Trophoblast cell (in vitro differentiated cells and primary cell): ENCODE results near the gene ATXN1.

ENCODE experiments used
- DNase-seq, 2 donors: peaks; one replicate each; pipeline ENCODE4 v3.0.0-alpha.2; 2016
- H2AFZ ChIP-seq: 2 replicates; pipeline ENCODE4 v1.6.1; 2013; ENCODE audit warnings: low read length, moderate library complexity, mild to moderate bottlenecking; ENCODE audit not compliant: insufficient read depth, poor library complexity
- H2AK5ac ChIP-seq: 2 replicates; pipeline ENCODE4 v1.6.1; 2013; ENCODE audit warnings: mild to moderate bottlenecking, low read length
- H2BK120ac ChIP-seq: 2 replicates; pipeline ENCODE4 v1.6.1; 2013; ENCODE audit warnings: low read length, mild to moderate bottlenecking, moderate library complexity; ENCODE audit not compliant: insufficient read depth, poor library complexity
- H2BK12ac ChIP-seq: 2 replicates; pipeline ENCODE4 v1.6.1; 2013; ENCODE audit warnings: mild to moderate bottlenecking, low read length, moderate library complexity
- H2BK5ac ChIP-seq: 2 replicates; pipeline ENCODE4 v1.6.1; 2013; ENCODE audit warnings: low read length, low read depth, moderate library complexity, mild to moderate bottlenecking; ENCODE audit not compliant: poor library complexity
- H3K14ac ChIP-seq: 2 replicates; pipeline ENCODE4 v1.6.1; 2013; ENCODE audit warnings: mild to moderate bottlenecking, low read length
- H3K18ac ChIP-seq: 2 replicates; pipeline ENCODE4 v1.6.1; 2013; ENCODE audit warnings: mild to moderate bottlenecking, low read length
- H3K23ac ChIP-seq: 2 replicates; pipeline ENCODE4 v1.6.1; 2013; ENCODE audit warnings: low read length
- H3K27ac ChIP-seq: 2 replicates; pipeline ENCODE4 v1.5.1; 2013; ENCODE audit warnings: low read depth, mild to moderate bottlenecking, inconsistent platforms, low read length, moderate library complexity
- H3K27me3 ChIP-seq: 2 replicates; pipeline ENCODE4 v1.6.1; 2013; ENCODE audit warnings: inconsistent platforms, mild to moderate bottlenecking, low read length, moderate library complexity; ENCODE audit not compliant: insufficient read depth
- H3K36me3 ChIP-seq, 2 experiments: 1 replicate in 1 of 2; 2 replicates in 1 of 2; pipeline ENCODE4 v1.6.1; 2013; ENCODE audit warnings: low read length in 2 of 2, mild to moderate bottlenecking in 2 of 2, moderate library complexity in 1 of 2; ENCODE audit not compliant: insufficient read depth in 2 of 2, control insufficient read depth in 1 of 2
- H3K4ac ChIP-seq: 2 replicates; pipeline ENCODE4 v1.6.1; 2013; ENCODE audit warnings: low read depth, mild to moderate bottlenecking, low read length, moderate library complexity
- H3K4me1 ChIP-seq, 2 experiments: 1 replicate in 1 of 2; 2 replicates in 1 of 2; pipeline ENCODE4 v1.6.1; 2013; ENCODE audit warnings: low read length in 2 of 2, mild to moderate bottlenecking in 2 of 2, moderate library complexity in 1 of 2; ENCODE audit not compliant: insufficient read depth in 2 of 2, control insufficient read depth in 1 of 2
- H3K4me2 ChIP-seq: 2 replicates; pipeline ENCODE4 v1.6.1; 2013; ENCODE audit warnings: inconsistent platforms, mild to moderate bottlenecking, low read length, moderate library complexity
- H3K4me3 ChIP-seq: 2 replicates; pipeline ENCODE4 v1.5.1; 2013; ENCODE audit warnings: mild to moderate bottlenecking, low read depth, low read length, inconsistent platforms
- H3K79me1 ChIP-seq: one replicate; pipeline ENCODE4 v1.6.1; 2013; ENCODE audit warnings: low read length
- H3K79me2 ChIP-seq: 2 replicates; pipeline ENCODE4 v1.6.1; 2013; ENCODE audit warnings: low read length, mild to moderate bottlenecking; ENCODE audit not compliant: control insufficient read depth, insufficient read depth, poor library complexity
- H3K9ac ChIP-seq: 2 replicates; pipeline ENCODE4 v1.6.1; 2013; ENCODE audit warnings: mild to moderate bottlenecking, low read length
- H3K9me3 ChIP-seq: 2 replicates; pipeline ENCODE4 v1.6.1; 2013; ENCODE audit warnings: low read depth, mild to moderate bottlenecking, control low read depth, inconsistent platforms, low read length; ENCODE audit not compliant: insufficient read depth
- H4K12ac ChIP-seq: 2 replicates; pipeline ENCODE4 v1.6.1; 2013; ENCODE audit warnings: low read depth, mild to moderate bottlenecking, low read length, moderate library complexity
- H4K8ac ChIP-seq: 2 replicates; pipeline ENCODE4 v1.6.1; 2013; ENCODE audit warnings: low read depth, mild to moderate bottlenecking, low read length, moderate library complexity
- H4K91ac ChIP-seq: one replicate; pipeline ENCODE4 v1.6.1; 2013; ENCODE audit warnings: low read depth, mild to moderate bottlenecking, low read length, moderate library complexity
- WGBS: extraction: QIAGEN DNeasy Blood & Tissue Kit; methylation state at CpG from one replicate; pipeline ENCODE4 v1.1.7; 2013; ENCODE audit warnings: missing lambda C conversion rate; ENCODE audit not compliant: insufficient read length, insufficient coverage; ENCODE audit errors: extremely low coverage; 5-methylcytosine and 5-hydroxymethylcytosine counted together

Gene ATXN1

DNA sequence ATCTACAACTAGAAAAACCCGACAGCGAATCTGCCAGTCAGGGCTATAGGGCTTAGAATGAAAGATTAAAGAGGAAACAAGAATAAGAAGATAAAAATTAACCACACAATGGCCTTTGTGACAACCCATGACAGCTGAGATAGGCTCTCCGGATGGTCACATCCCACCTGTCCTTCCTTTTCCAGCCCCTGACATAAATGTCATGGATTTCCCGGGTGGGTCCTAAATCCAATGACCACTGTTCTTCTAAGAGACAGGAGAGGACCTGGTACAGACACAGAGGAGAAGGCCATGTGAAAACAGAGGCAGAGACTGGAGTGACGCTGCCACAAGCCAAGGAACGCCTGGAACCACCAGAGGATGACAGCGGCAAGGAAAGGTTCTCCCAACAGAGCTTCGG, 41.8 kb downstream of the ATXN1 start:
- Histone ChIP-seq H4K91ac (no peak overlapping the region), H3K79me1 (no peaks in the 10 kb centered on the region), H2BK120ac (no peak overlapping the region), H3K4me1 (peaks cover 3% of the 10 kb centered on the region in 2 experiments), H2BK5ac (no peak overlapping the region), H3K4me2 (no peak overlapping the region), H3K18ac (no peak overlapping the region), H3K9me3 (no peaks in the 10 kb centered on the region), H3K27ac (no peak overlapping the region), H3K79me2 (no peaks in the 10 kb centered on the region), H3K27me3 (no peaks in the 10 kb centered on the region), H2AFZ (no peak overlapping the region), H3K4me3 (no peak overlapping the region), H4K8ac (no peak overlapping the region), H3K9ac (no peak overlapping the region), H4K12ac (no peak overlapping the region), H3K36me3 (no peaks in the 10 kb centered on the region), H2BK12ac (no peak overlapping the region), H3K4ac (no peak overlapping the region), H2AK5ac (no peak overlapping the region), H3K14ac (no peak overlapping the region), H3K23ac (no peak overlapping the region)
- DNase-seq = no peak
- WGBS = no CpG with 5 or more reads among the region's 8 CpGs

DNA sequence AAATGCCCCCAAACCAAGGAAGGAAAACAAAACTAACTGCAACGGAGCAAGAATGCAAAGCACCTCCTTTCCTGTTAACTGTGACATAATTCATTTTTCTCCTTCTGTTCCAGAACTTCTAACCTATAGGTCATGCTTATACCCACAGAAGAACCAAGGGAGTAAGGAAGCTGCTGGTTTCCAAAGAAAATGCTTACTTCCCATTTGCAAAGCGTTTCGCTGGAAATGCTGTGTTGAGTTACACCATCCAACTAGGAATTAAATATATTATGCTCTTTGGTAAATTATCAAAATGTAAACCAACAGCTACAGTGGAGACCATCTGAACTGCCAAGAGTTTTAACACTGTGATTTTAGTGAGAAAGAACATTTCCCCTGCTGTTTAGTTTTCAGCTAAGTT, 42.9 kb downstream of the ATXN1 start:
- Histone ChIP-seq H3K4me1 (no peaks in the 10 kb centered on the region), H2AK5ac (no peak overlapping the region), H3K18ac (no peak overlapping the region), H3K4ac (no peak overlapping the region), H4K12ac (no peak overlapping the region), H3K79me1 (no peaks in the 10 kb centered on the region), H2AFZ (no peak overlapping the region), H3K14ac (no peak overlapping the region), H3K4me3 (no peak overlapping the region), H3K79me2 (no peaks in the 10 kb centered on the region), H3K27me3 (no peaks in the 10 kb centered on the region), H4K91ac (no peak overlapping the region), H3K9me3 (no peaks in the 10 kb centered on the region), H3K9ac (no peak overlapping the region), H2BK120ac (no peak overlapping the region), H3K36me3 (no peaks in the 10 kb centered on the region), H3K23ac (no peak overlapping the region), H2BK5ac (no peak overlapping the region), H4K8ac (no peak overlapping the region), H2BK12ac (no peak overlapping the region), H3K4me2 (no peak overlapping the region), H3K27ac (no peak overlapping the region)
- no CpG with 5 or more reads among the region's 3 CpGs for WGBS
- no peak for DNase-seq

DNA sequence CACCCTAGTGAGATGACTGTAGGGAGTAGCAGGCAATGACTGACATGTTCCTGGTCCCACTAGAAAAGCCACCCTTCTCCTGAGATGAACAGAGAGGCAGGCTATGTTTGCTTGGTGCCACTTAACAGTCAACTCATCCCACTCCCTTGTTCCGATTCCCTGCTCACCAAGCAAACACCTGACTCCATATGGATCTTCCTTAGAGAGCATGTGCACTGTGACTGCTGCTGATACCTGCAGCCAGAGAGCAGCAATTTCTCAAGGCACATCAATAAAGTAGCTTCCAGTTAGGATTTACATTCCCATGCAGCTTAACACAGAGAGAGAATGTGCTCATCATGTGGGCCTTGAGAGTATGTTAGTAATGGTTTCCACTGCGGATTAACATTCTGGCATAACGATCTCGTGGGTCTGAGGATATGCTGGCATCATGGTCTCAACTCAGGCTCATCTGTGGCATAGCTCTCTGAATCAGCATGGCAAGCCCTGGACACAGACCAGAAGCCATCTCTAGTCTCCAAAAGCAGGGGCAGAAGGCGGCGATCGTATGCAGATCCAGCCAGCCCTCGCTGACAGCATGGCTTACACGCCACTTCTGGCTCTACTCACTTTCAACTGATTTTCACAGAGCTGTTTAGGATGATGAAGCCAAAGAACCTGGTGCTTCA, 43.9 kb downstream of the ATXN1 start:
- Histone ChIP-seq H2AFZ (no peak overlapping the region), H2AK5ac (no peak overlapping the region), H3K79me1 (no peaks in the 10 kb centered on the region), H3K27me3 (no peaks in the 10 kb centered on the region), H3K4me1 (peaks cover 0 to 2% of the 10 kb centered on the region in 2 experiments), H4K8ac (no peak overlapping the region), H2BK5ac (no peak overlapping the region), H3K36me3 (no peaks in the 10 kb centered on the region), H2BK120ac (no peak overlapping the region), H3K4me2 (no peak overlapping the region), H3K14ac (no peak overlapping the region), H3K4me3 (no peak overlapping the region), H3K23ac (no peak overlapping the region), H2BK12ac (no peak overlapping the region), H3K4ac (no peak overlapping the region), H3K9me3 (no peaks in the 10 kb centered on the region), H3K79me2 (no peaks in the 10 kb centered on the region), H3K18ac (no peak overlapping the region), H4K12ac (no peak overlapping the region), H3K9ac (no peak overlapping the region), H4K91ac (no peak overlapping the region), H3K27ac (no peak overlapping the region)
- WGBS = no CpG with 5 or more reads among the region's 9 CpGs
- DNase-seq = no peak

DNA sequence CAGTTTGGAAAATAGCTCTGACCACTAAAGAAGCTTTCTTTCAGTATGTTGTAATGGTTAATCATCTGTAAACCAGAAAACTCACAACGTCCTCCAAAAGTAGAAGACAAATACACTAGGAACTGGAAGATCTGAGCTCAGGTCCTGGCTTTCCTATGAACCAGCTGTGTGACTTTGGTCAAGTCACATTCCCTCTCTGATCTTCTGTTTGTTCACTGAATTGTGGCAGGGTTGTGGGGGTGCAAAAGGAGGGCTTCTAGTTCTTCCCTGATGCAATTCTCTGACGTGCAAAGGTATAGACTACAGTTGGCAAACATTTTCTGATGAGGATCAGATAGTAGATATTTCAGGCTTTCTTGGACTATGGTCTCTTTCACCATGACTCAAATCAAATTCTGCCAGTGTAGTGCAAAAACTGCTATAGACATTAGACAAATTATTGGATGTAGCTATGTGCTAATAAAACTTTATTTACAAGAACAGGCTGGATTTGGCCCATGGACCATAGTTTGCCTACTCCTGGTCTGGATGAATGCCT, 44.9 kb downstream of the ATXN1 start:
- DNase-seq = no peak
- Histone ChIP-seq H3K9ac (no peak overlapping the region), H2AK5ac (no peak overlapping the region), H3K14ac (no peak overlapping the region), H4K8ac (no peak overlapping the region), H3K27ac (no peak overlapping the region), H3K27me3 (no peaks in the 10 kb centered on the region), H3K4me1 (peaks cover 0 to 2% of the 10 kb centered on the region in 2 experiments), H3K79me1 (no peaks in the 10 kb centered on the region), H2BK120ac (no peak overlapping the region), H4K12ac (no peak overlapping the region), H2BK12ac (no peak overlapping the region), H3K36me3 (no peaks in the 10 kb centered on the region), H2BK5ac (no peak overlapping the region), H3K4me2 (no peak overlapping the region), H3K18ac (no peak overlapping the region), H2AFZ (no peak overlapping the region), H4K91ac (no peak overlapping the region), H3K4me3 (no peak overlapping the region), H3K23ac (no peak overlapping the region), H3K79me2 (no peaks in the 10 kb centered on the region), H3K4ac (no peak overlapping the region), H3K9me3 (no peaks in the 10 kb centered on the region)
- no CpG with 5 or more reads among the region's 2 CpGs for WGBS
